GM12873 (cell line): ENCODE measurements around the gene HADHA.

Source experiments
- CTCF ChIP-seq: IDR thresholded peaks from 2 replicates; pipeline ENCODE4 v1.5.1; 2012; ENCODE audit warnings: low read depth, mild to moderate bottlenecking, moderate library complexity, low read length, control low read depth; ENCODE audit not compliant: insufficient read depth; ENCODE audit errors: missing control alignments

HADHA gene

GRCh38 chr2:26279886-26280285, 35.5 kb upstream of the HADHA start:
- TF ChIP-seq CTCF: no peak

GRCh38 chr2:26276484-26277227, 32.2 kb upstream of the HADHA start:
- TF ChIP-seq CTCF: no peak

- TF ChIP-seq CTCF: no peak
These were observed 29.7 kb upstream of the HADHA start for GRCh38 chr2:26274058-26274613.

- TF ChIP-seq CTCF: no peak
These were observed 29.1 kb upstream of the HADHA start for GRCh38 chr2:26273501-26273900.

GRCh38 chr2:26270373-26270772, 25.9 kb upstream of the HADHA start:
- TF ChIP-seq CTCF: no peak

GRCh38 chr2:26269571-26270158, 25.2 kb upstream of the HADHA start:
- TF ChIP-seq CTCF: no peak

GRCh38 chr2:26268213-26268612, 23.8 kb upstream of the HADHA start:
- no peak for TF ChIP-seq CTCF
